GM18951 (cell line): ENCODE results near the gene LSM14B.
"Not testable (repeated sequence)": the region's sequence is repeated elsewhere in the genome, so short reads cannot be mapped to it uniquely, and the experiment has no call there.

Experiments used
- POLR2A ChIP-seq: IDR thresholded peaks from 4 replicates; pipeline ENCODE4 v1.6.1; 2011; ENCODE audit warnings: mild to moderate bottlenecking; ENCODE audit not compliant: insufficient read length, insufficient read depth; ENCODE audit errors: extremely low read depth
- in situ Hi-C: fragments of 300-500 bp; cut with MboI; formaldehyde crosslinking; loops from one replicate; pipeline ENCODE4 v1.12.0; 2022; ENCODE audit warnings: low sequenced_read_pairs, mixed read lengths, inconsistent platforms; ENCODE audit not compliant: unreplicated experiment

The LSM14B gene

DNA sequence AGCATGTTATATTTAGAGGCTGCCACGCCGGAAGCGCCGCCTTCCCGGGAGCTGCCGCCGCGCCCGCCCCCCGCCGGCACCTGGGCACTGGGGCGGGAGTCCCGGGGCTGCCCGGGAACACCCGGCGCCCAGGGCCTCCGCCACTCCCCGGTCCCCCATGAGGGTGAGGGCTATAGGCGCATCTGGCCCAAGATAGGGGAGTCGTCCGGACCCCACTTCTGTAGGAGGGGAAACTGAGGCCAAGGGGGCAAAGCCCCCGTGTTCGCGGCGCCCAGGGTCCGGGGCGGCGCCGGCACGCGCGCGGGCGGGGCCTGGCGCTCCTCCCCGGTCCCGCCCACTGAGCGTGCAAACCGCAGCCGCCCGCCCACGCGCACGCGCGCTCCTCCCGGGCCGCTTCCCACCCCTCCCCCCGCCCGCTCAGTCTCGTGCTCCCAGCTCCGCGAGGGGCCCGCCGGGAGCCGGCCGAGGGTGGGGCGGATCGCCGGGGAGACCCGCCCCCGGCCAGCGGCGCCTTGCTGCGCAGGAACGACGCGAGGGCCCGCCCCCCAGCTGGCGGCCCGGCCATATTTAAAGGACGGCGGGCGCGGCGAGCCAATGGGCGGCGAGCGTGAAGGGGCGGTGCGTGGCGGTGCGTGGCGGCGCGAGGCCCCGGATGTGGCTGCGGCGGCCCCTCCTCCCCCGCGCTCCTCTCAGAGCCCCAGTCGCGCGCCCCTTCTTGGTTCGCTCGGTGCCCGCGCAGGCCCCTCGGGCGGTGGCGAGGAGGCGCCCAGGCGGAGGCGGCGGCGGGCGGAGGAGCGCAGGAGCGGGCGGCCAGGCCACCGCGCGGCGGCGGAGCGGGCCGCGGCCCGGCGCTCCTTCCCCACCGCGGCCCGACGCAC, at the start of gene LSM14B:
Gene LSM14B, plus strand, starts transcription at position 700 of the 878 bp plus-strand sequence. CDS start 192 bp downstream, outside the sequence.
- TF ChIP-seq POLR2A, result peak; percentile 64
- in situ Hi-C loops, result loop anchor here (10.0 kb wide), 1 partner anchor 97 kb away; no protein-coding TSS in a partner anchor

DNA sequence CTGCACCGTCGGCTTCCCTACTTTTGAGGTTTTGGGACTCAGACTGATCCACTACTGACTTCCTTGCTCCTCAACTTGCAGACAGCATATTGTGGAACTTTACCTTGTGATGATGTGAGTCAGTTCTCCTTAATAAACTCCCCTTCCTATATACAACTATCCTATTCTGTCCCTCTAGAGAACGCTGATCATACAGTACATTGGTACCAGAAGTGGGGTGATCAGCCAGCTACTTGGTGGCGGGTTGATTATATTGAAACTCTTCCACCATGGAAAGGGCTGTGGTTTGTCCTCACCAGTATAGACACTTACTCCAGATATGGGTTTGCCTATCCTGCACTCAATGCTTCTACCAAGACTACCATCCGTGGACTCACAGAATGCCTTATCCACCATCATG, 49.0 kb upstream of the LSM14B start:
- no peak for TF ChIP-seq POLR2A
- in situ Hi-C loops, result no loop called here

DNA sequence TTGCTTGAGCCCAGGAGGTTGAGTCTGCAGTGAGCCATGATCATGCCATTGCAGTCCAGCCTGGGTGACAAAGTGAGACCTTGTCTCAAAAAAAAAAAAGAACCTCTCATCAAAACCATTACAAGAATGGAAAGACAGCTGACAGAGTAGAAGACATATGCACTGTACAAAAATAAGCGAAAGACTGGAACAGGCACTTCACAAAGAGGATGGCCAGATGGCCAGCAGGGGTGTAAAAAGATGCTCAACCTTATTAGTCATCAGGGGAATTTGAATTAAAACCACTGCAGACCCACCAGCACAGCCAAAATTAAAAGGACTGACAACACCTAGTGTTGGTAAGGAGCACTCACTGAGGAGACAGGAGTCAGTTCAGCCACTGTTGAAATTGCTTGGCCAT, 43.1 kb upstream of the LSM14B start:
- no peak for TF ChIP-seq POLR2A
- in situ Hi-C loops, result no loop called here

DNA sequence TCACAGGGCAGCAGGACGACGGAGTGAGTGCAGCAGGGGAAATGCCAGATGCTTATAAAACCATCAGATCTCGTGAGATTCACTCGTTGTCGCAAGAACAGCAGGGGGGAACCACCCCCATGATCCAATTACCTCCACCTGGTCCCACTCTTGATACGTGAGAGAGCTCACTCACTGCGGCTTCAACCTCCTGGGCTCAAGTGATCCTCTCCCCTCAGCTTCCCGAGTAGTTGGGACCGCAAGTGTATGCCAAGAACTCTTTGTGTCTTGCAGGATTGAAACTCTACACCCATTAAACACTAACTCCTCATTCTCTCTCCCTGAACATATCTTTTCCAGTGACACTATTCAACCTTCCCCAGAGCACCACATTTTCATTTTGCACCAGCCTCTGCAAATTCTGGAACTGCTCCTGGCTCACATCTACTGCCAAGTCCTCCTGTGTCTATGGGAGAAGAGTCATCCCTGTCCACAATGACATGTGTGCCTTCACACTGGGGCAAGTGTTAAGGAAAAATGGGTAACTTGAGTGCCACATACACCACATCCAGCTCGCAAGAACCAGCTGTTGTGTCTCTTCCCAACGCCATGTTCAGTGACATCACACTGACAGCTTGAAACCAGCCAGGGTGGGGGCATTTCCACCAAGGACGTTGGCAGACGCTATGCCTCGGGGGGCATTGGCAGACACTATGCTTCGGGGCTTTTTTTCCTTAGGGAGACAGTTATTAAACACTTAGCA, 41.9 kb upstream of the LSM14B start:
- in situ Hi-C loops, result no loop called here

DNA sequence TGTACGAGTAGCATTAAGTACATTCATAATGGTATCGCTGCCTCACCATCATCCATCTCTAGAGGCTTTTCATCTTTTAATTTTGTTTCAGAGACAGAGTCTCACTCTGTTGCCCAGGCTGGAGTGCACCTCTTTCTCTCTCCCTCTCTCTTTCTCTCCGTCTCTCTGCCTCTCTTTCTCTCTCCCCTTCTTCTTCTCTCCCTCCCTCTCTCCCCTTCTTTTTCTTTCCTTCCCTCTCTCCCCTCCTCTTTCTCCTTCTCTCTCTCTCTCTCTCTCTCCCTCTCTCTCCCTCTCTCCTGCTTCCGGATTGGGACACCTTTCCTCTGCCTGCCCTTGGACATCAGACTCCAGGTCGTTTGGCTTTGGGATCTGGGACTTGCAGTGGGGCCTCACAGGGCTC, 39.0 kb upstream of the LSM14B start:
- in situ Hi-C loops, result no loop called here

More for the DNA sequence above, 41.9 kb upstream of the LSM14B start:
- no peak for TF ChIP-seq POLR2A

DNA sequence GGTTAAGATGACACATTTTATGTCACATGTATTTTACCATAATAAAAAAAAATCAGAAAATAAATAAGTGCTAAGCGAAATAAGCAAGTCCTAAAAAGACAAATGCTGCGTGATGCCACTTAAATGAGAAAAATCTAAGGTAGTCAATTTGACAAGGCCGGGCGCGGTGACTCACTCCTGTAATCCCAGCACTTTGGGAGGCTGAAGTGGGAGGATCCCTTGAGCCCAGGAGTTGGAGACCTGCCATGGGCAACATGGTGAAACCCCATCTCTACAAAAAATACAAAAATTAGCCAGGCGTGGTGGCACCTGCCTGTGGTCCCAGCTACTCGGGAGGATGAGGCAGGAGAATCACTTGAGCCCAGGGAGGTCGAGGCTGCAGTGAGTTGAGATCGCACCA, 38.1 kb upstream of the LSM14B start:
- in situ Hi-C loops, result not testable (repeated sequence)

More for the DNA sequence above, 39.0 kb upstream of the LSM14B start:
- no peak for TF ChIP-seq POLR2A

DNA sequence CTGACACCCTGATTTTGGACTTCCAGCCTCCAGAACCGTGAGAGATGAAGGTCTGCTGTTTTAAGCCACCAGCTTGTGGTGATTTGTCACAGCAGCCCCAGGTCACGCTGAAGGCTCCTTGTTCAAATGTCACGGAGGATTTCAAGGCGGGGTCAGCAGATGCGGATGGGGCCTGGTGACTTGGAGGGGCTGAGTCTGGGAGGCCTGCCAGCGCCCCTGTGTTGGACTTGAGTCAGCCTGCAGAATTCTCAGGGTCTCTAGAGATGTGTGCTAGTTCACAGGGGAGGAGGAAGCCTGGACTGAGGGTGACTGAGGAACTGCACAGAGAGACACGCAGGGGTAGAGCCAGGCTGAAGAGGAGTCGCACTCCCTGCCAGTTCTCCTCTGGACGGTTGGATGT, 37.1 kb upstream of the LSM14B start:
- in situ Hi-C loops, result no loop called here
- TF ChIP-seq POLR2A, result no peak

DNA sequence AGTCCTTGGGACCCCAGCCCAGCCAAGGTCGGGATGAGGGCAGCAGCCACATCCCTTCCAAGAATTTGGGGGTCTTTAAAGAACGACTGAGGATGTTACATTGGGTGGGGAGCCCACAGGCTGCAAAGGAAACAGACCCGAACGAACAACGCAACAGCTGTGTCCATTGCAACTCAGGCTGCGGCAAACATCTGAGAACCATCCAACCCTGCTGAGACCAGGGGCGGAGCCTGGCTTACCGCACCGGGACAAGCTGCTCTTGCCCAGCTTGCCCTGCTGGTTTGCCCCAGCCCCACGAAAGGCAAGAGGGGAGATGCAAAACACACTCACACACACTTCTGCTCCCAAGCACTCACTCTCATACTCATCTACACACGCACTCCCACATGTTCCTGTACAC, 35.0 kb upstream of the LSM14B start:
- TF ChIP-seq POLR2A, result no peak
- in situ Hi-C loops, result no loop called here

DNA sequence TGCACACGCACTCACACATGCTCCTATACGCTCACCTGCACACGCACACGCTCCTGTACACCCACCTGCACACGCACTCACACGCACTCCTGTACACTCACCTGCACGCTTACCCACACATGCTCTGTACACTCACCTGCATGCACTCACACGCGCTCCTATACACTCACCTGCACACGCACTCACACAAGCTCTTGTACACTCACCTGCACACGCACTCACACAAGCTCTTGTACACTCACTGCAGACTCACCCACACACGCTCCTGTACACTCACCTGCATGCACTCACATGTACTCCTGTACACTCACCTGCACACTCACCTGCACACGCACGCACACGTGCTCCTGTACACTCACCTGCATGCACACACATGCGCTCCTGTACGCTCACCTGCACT, 34.6 kb upstream of the LSM14B start:
- no peak for TF ChIP-seq POLR2A

DNA sequence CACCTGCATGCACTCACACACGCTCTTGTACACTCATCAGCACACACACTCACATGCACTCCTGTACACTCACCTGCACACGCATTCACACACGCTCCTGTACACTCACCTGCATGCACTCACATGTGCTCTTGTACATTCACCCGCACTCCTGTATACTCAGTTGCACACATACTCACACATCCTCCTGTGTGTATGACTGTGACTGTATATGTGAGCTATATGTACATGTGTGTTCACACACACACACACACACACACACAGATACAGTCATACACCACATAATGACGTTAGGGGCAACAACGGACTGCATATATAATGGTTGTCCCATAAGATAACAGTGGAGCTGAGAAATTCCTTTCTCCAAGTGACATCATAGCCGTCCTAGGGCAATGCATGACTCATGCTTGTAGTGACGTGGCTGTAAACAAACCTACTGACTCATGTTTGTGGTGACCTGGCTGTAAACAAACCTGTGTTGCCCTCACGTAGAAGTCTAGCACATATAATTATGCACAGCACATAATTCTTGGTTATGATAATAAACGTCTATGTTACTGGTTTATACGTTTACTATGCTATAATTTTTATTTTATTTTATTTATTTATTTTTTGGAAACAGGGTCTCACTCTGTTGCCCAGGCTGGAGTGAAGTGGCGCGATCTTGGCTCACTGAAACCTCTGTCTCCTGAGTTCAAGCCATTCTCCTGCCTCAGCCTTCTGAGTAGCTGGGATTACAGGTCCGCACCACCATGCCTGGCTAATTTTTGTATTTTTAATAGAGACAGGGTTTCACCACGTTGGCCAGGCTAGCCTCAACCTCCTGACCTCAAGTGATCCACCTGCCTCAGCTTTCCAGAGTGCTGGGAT, 33.8 kb upstream of the LSM14B start:
- in situ Hi-C loops, result no loop called here
- TF ChIP-seq POLR2A, result no peak

More for the DNA sequence above, 34.6 kb upstream of the LSM14B start:
- in situ Hi-C loops, result no loop called here

DNA sequence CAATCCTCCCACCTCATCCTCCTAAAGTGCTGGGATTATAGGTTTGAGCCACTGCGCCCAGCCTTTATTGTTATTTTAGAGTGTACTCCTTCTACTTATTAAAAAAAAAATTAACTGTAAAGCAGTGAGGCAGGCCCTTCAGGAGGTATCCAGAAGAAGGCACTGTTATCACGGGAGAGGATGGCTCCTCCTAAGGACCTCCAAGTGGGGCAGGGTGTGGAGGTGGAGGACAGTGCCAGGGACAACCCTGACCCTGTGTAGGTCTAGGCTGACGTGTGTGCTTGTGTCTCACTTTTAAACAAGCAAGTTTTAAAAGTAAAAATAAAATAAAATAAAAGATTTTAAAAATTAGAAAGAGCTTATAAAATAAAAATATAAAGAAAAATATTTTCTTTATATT, 32.9 kb upstream of the LSM14B start:
- no peak for TF ChIP-seq POLR2A
- in situ Hi-C loops, result no loop called here

DNA sequence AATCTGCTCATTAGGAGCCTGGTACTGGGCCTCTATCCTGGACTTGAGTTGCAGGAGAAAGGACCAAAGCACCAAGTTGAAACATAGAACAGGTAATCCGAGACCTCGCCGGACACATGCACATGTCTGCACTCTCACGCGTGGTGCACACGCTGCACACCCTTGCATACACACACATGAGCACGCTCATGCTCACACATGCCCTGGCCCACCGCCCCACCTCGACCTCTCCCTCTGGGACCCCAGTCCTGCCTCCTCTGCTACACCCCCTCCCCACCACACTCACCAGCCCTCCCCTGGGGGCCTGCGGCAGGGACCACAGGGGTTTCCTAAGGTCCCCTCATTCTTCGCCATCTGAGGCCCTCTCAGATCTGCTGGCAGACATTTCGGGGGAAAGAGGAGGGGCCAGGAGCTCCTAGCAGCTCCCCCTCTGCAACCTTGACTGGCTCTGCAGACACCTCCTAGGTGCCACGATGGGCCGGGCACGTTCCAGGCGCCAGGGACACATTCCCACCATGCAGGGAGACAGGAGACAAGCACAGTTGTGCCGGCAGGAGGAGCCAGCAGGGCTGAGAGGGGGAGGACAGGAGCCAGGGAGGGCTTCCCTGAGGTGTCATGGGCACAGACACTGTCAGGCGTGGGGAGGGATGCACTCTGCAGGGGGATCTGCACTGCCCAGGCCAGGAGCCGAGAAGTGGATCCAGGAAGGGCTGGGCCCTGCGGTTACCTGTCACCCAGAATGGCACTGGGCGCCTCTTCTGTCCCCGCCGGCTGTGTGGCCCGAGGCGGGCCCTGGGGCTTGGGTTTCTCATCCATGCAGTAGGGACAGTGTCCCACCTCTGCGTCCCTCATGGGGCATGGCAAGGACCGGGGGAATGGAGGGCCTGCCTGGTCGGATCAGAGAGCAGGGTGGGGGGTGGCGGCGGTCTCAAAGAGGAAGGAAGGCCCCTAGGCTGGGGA, 25.6 kb upstream of the LSM14B start:
- in situ Hi-C loops, result no loop called here
- TF ChIP-seq POLR2A, result no peak
